ENCODE measurements around the gene FOSB. TPM values are rescaled to one million over a fixed set of nuclear protein-coding genes. Genes with fewer than 3 reads are reported as not detected.

FOSB gene
- total and polyA plus RNA-seq, 9 of the 15 experiments (the other 6 are each of a cell fraction or from before 2014, with no cell fraction given) = 0.11 to 2.7 (median 0.73) TPM

- TF ChIP-seq E4F1 (CRISPR knock-in tag; IDR thresholded peaks at IDR 0.05; ENCODE audit: borderline replicate concordance) = no peak
- TF ChIP-seq DDX20 (tag; IDR thresholded peaks at IDR 0.05; ENCODE audit: low read depth) = no peak
- TF ChIP-seq ZNF764 (CRISPR knock-in tag; IDR thresholded peaks at IDR 0.05; ENCODE audit: low read depth) = no peak
- TF ChIP-seq MYNN (IDR thresholded peaks at IDR 0.05) = peak; percentile 80
- no peak for TF ChIP-seq MYNN (CRISPR knock-in tag; IDR thresholded peaks at IDR 0.05)
- no peak for TF ChIP-seq CAMTA2 (CRISPR knock-in tag; conservative IDR thresholded peaks at IDR 0.05)
- peak; percentile 99 for TF ChIP-seq FOSL1 (tag; conservative IDR thresholded peaks at IDR 0.05)
- TF ChIP-seq XRCC4 (IDR thresholded peaks at IDR 0.05; ENCODE audit: extremely low read depth, insufficient read depth, insufficient read length) = no peak
- peak; percentile 89 for TF ChIP-seq ZNF592 (IDR thresholded peaks at IDR 0.05)
- peak; percentile 81 for TF ChIP-seq ARID1B (IDR thresholded peaks at IDR 0.05)
- peak; percentile 76; the same call in 1 of the 2 replicates for TF ChIP-seq ZBTB2 (IDR thresholded peaks at IDR 0.05)
- no peak for TF ChIP-seq ETV1 (tag; conservative IDR thresholded peaks at IDR 0.05; ENCODE audit: low read depth)
- TF ChIP-seq SFPQ (IDR thresholded peaks at IDR 0.05; ENCODE audit: low read depth, low read length) = no peak
- TF ChIP-seq NR0B1 (IDR thresholded peaks at IDR 0.05; ENCODE audit: partially characterized antibody) = no peak
These were observed 11.9 kb upstream of the FOSB start (continued) for GRCh38 chr19:45455707-45456499.
